H7 (cell line): ENCODE data around the gene TM4SF18. TPM values are rescaled to one million over a fixed set of nuclear protein-coding genes. Genes with fewer than 3 reads are reported as not detected.
"Not testable (repeated sequence)": the region's sequence is repeated elsewhere in the genome, so short reads cannot be mapped to it uniquely, and the experiment has no call there.

Experiments used
- DNase-seq: peaks from one replicate; pipeline ENCODE4 v3.0.0; 2012
- H3K27me3 ChIP-seq: 2 replicates; pipeline ENCODE4 v1.6.0; 2011; ENCODE audit warnings: mild to moderate bottlenecking, low read length; ENCODE audit not compliant: control insufficient read depth, insufficient read depth
- H3K36me3 ChIP-seq: replicated peaks from 2 replicates; pipeline ENCODE4 v1.5.1; 2011; ENCODE audit warnings: low read length; ENCODE audit not compliant: control insufficient read depth, insufficient read depth
- H3K4me3 ChIP-seq: 2 replicates; pipeline ENCODE4 v1.5.1; 2011; ENCODE audit warnings: low read depth, mild to moderate bottlenecking, control low read depth, low read length, moderate library complexity; ENCODE audit not compliant: insufficient read depth
- total RNA-seq: library from RNA; depleted of rRNA; stranded (reverse); fragments of >200 nt; shearing (Covaris generic); gene quantifications from 2 replicates; pipeline ENCODE4 v1.2.3, GENCODE V29; 2014; rRNA removed

TM4SF18 gene
- 2.6 and 4.9 TPM in 2 replicates for total RNA-seq

- Histone ChIP-seq H3K27me3 (no peaks in the 10 kb centered on the region), H3K36me3 (no peaks in the 10 kb centered on the region), H3K4me3 (no peak within 1 kb of the TSS)
- DNase-seq = no peak
Measured at GRCh38 chr3:149333176-149333859, at the start of gene TM4SF18. TM4SF18 (minus strand) TSS chr3:149333636; CDS start chr3:149333382, 254 bp downstream.

GRCh38 chr3:149382518-149382917 is 49.1 kb upstream of the TM4SF18 start:
- no peak for DNase-seq

GRCh38 chr3:149382101-149382467 is 48.6 kb upstream of the TM4SF18 start:
- Histone ChIP-seq H3K36me3 (no peaks in the 10 kb centered on the region), H3K4me3 (no peak overlapping the region), H3K27me3 (no peaks in the 10 kb centered on the region)
- DNase-seq = no peak

More at GRCh38 chr3:149382518-149382917, 49.1 kb upstream of the TM4SF18 start:
- H3K36me3 ChIP-seq = no peaks in the 10 kb centered on the region
- H3K4me3 ChIP-seq = no peak overlapping the region
- no peaks in the 10 kb centered on the region for H3K27me3 ChIP-seq

GRCh38 chr3:149381173-149382100 is 48.0 kb upstream of the TM4SF18 start:
- H3K4me3 ChIP-seq = no peak overlapping the region
- no peaks in the 10 kb centered on the region for H3K36me3 ChIP-seq
- DNase-seq = no peak
- H3K27me3 ChIP-seq = no peaks in the 10 kb centered on the region

GRCh38 chr3:149380220-149380619 is 46.8 kb upstream of the TM4SF18 start:
- not testable (repeated sequence) for H3K4me3 ChIP-seq, H3K36me3 ChIP-seq, DNase-seq, H3K27me3 ChIP-seq

- Histone ChIP-seq H3K4me3 (no peak overlapping the region), H3K27me3 (no peaks in the 10 kb centered on the region), H3K36me3 (no peaks in the 10 kb centered on the region)
- no peak for DNase-seq
Measured at GRCh38 chr3:149378478-149379309, 45.3 kb upstream of the TM4SF18 start.

- Histone ChIP-seq H3K36me3 (no peaks in the 10 kb centered on the region), H3K4me3 (no peak within 1 kb of the TSS), H3K27me3 (no peaks in the 10 kb centered on the region)
- DNase-seq = peak; percentile 36
Measured at GRCh38 chr3:149377408-149378364, 44.2 kb upstream of the TM4SF18 start, which contains the start of gene TM4SF1. TM4SF1 (minus strand) TSS chr3:149377649; CDS start chr3:149377547, 102 bp downstream.

GRCh38 chr3:149376718-149377407 is 43.4 kb upstream of the TM4SF18 start:
- Histone ChIP-seq H3K4me3 (no peak overlapping the region), H3K36me3 (no peaks in the 10 kb centered on the region), H3K27me3 (no peaks in the 10 kb centered on the region)
- DNase-seq = no peak

GRCh38 chr3:149375501-149376196 is 42.2 kb upstream of the TM4SF18 start:
- Histone ChIP-seq H3K27me3 (no peaks in the 10 kb centered on the region), H3K4me3 (no peak overlapping the region), H3K36me3 (no peaks in the 10 kb centered on the region)
- DNase-seq = no peak

GRCh38 chr3:149374793-149375500 is 41.5 kb upstream of the TM4SF18 start:
- no peaks in the 10 kb centered on the region for H3K27me3 ChIP-seq
- H3K4me3 ChIP-seq = no peak overlapping the region
- H3K36me3 ChIP-seq = no peaks in the 10 kb centered on the region
- DNase-seq = no peak

GRCh38 chr3:149374391-149374790 is 41.0 kb upstream of the TM4SF18 start:
- Histone ChIP-seq H3K27me3 (no peaks in the 10 kb centered on the region), H3K36me3 (no peaks in the 10 kb centered on the region), H3K4me3 (no peak overlapping the region)
- DNase-seq = no peak
